ENCODE results near the gene HYAL1. TPM values are rescaled to one million over a fixed set of nuclear protein-coding genes. Genes with fewer than 3 reads are reported as not detected.

The HYAL1 gene
- total RNA-seq, 1 donor from 2014 or later: 0.22 TPM

DNA sequence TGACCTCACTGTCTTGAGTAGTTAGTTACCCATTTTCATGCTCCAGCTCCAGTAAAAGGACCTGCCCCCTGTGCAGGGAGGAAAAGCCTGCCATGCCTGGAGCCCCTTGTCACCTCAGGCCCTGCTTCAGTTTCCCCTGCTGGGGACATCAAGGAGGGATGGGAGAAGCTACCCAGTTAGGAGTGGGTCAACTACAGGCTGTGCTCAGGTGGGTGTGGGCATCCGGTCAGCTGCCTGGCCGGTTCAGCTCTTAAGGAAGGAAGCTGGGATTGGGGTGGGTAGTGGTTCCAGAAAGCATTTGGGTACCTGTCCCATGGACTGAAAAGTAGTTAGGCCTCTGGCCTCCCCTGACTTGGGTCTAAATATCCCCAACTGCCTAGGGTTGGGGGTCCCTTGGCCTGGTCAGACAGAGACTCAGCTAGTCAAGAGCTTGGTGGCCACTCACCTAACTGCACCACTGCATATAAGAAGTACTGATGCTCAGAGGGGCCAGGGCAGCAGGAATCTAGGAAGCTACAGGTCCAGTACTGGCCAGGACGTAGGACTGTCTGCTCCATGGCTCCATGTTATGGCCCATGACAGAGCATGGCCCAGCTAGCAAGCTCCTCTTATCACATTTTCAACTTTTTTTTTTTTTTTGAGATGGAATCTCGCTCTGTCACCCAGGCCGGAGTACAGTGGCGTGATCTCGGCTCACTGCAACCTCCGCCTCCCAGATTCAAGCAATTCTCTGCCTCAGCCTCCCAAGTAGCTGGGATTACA is 23.9 kb downstream of the HYAL1 start:
- H3K36me3 Mint-ChIP-seq (ENCODE audit: low read depth): no peaks in the 10 kb centered on the region
- peaks cover 5% of the 10 kb centered on the region for H3K27me3 Mint-ChIP-seq (ENCODE audit: low read depth)
- H3K4me1 Mint-ChIP-seq (ENCODE audit: low read depth): peaks cover under 1% of the 10 kb centered on the region
- H3K4me3 Mint-ChIP-seq (ENCODE audit: unreplicated experiment): no peak overlapping the region
- H3K27ac Mint-ChIP-seq (ENCODE audit: unreplicated experiment): no peak overlapping the region
- H3K9me3 Mint-ChIP-seq (ENCODE audit: low read depth): no peaks in the 10 kb centered on the region
- no peak for DNase-seq (ENCODE audit: low spot score)
- TF ChIP-seq CTCF (IDR thresholded peaks at IDR 0.05): no peak

- peaks cover 5% of the 10 kb centered on the region for H3K4me1 Mint-ChIP-seq (ENCODE audit: low read depth)
- no peak for DNase-seq (ENCODE audit: low spot score)
- peaks cover 9% of the 10 kb centered on the region for H3K27me3 Mint-ChIP-seq (ENCODE audit: low read depth)
- H3K9me3 Mint-ChIP-seq (ENCODE audit: low read depth): no peaks in the 10 kb centered on the region
- H3K36me3 Mint-ChIP-seq (ENCODE audit: low read depth): no peaks in the 10 kb centered on the region
- no peak for TF ChIP-seq CTCF (IDR thresholded peaks at IDR 0.05)
- no peak within 1 kb of the TSS for H3K4me3 Mint-ChIP-seq (ENCODE audit: unreplicated experiment)
- no peak within 1 kb of the TSS for H3K27ac Mint-ChIP-seq (ENCODE audit: unreplicated experiment)
These were observed 24.5 kb downstream of the HYAL1 start, which contains the start of gene LSMEM2 for GRCh38 chr3:50278880-50279224. LSMEM2 (plus strand) TSS chr3:50279087; CDS start chr3:50279114, 27 bp downstream.

DNA sequence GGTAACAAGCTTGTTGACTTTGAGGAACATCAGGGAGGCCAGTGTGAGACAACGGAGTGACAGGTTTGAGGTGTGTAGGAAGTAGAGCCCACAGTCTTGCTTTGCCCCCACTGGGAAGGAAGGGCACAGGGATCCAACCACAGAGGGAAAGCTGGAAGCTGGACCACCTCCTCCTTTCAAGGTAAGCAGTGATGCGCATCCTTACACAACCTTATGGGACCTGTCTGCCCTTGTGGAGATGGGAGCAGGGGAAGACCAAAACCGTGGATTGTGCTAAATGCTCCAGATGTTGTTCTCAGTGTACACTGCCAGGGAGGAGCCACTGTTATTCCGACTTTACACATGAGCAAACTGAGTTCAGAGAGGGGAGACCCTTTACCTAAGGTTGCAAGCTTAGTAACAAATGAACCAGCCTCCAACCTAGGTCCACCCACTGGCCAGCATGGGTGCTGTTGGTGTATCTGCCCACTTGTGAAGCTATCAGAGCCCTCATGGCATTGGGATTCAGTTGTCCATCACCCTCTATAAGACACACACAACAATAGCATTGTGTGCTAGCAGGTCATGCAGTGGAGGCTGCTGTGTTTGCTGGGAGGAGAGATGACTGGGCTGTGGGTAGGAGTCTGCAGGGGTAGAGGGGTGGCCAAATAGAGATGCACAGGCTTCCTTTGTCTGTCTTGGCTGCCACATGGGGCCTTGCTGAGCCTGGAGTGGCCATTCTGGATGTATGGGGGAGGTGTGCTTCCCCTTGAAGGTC is 25.1 kb downstream of the HYAL1 start:
- H3K9me3 Mint-ChIP-seq (ENCODE audit: low read depth): no peaks in the 10 kb centered on the region
- TF ChIP-seq CTCF (IDR thresholded peaks at IDR 0.05): no peak
- H3K4me3 Mint-ChIP-seq (ENCODE audit: unreplicated experiment): no peak overlapping the region
- peaks cover 5% of the 10 kb centered on the region for H3K4me1 Mint-ChIP-seq (ENCODE audit: low read depth)
- peaks cover 9% of the 10 kb centered on the region for H3K27me3 Mint-ChIP-seq (ENCODE audit: low read depth)
- DNase-seq (ENCODE audit: low spot score): no peak
- no peak overlapping the region for H3K27ac Mint-ChIP-seq (ENCODE audit: unreplicated experiment)
- no peaks in the 10 kb centered on the region for H3K36me3 Mint-ChIP-seq (ENCODE audit: low read depth)

GRCh38 chr3:50276762-50277101 is 26.6 kb downstream of the HYAL1 start:
- no peak overlapping the region for H3K4me3 Mint-ChIP-seq (ENCODE audit: unreplicated experiment)
- H3K27me3 Mint-ChIP-seq (ENCODE audit: low read depth): peaks cover 11% of the 10 kb centered on the region
- H3K36me3 Mint-ChIP-seq (ENCODE audit: low read depth): no peaks in the 10 kb centered on the region
- no peak overlapping the region for H3K27ac Mint-ChIP-seq (ENCODE audit: unreplicated experiment)
- DNase-seq (ENCODE audit: low spot score): no peak
- TF ChIP-seq CTCF (IDR thresholded peaks at IDR 0.05): no peak
- peaks cover 10% of the 10 kb centered on the region for H3K4me1 Mint-ChIP-seq (ENCODE audit: low read depth)
- no peaks in the 10 kb centered on the region for H3K9me3 Mint-ChIP-seq (ENCODE audit: low read depth)

GRCh38 chr3:50275996-50276761 is 27.2 kb downstream of the HYAL1 start:
- peaks cover 11% of the 10 kb centered on the region for H3K27me3 Mint-ChIP-seq (ENCODE audit: low read depth)
- DNase-seq (ENCODE audit: low spot score): no peak
- no peaks in the 10 kb centered on the region for H3K36me3 Mint-ChIP-seq (ENCODE audit: low read depth)
- TF ChIP-seq CTCF (IDR thresholded peaks at IDR 0.05): no peak
- no peak overlapping the region for H3K27ac Mint-ChIP-seq (ENCODE audit: unreplicated experiment)
- H3K9me3 Mint-ChIP-seq (ENCODE audit: low read depth): no peaks in the 10 kb centered on the region
- no peak overlapping the region for H3K4me3 Mint-ChIP-seq (ENCODE audit: unreplicated experiment)
- peaks cover 10% of the 10 kb centered on the region for H3K4me1 Mint-ChIP-seq (ENCODE audit: low read depth)

All from chondrocyte (in vitro differentiated cells).